Measurements from ENCODE around the gene MYO15B. TPM values are rescaled to one million over a fixed set of nuclear protein-coding genes. Genes with fewer than 3 reads are reported as not detected.

MYO15B gene
- polyA plus RNA-seq, 1 donor from 2014 or later, result 2.4 TPM

- Histone ChIP-seq H3K9me2 (ENCODE audit: insufficient read depth, low read length) (no peaks in the 10 kb centered on the region), H3K9ac (ENCODE audit: low read length) (no peak overlapping the region), H3F3A (ENCODE audit: insufficient read depth, low read length, poor library complexity, severe bottlenecking) (no peaks in the 10 kb centered on the region), H2AFZ (ENCODE audit: low read depth, low read length) (no peak overlapping the region), H4K20me1 (ENCODE audit: insufficient read depth) (no peaks in the 10 kb centered on the region), H3K27me3 (ENCODE audit: insufficient read depth, low read depth, low read length) (no peaks in the 10 kb centered on the region), H3K27ac (ENCODE audit: low read length) (no peak overlapping the region), H3K4me2 (ENCODE audit: low read length) (no peak overlapping the region), H3K9me3 (ENCODE audit: low read length) (no peaks in the 10 kb centered on the region), H3K36me3 (ENCODE audit: insufficient read depth, low read length) (peaks cover 4% of the 10 kb centered on the region), H3K79me2 (replicated peaks; ENCODE audit: insufficient read depth, low read length) (no peaks in the 10 kb centered on the region), H3K4me3 (ENCODE audit: low read length) (no peak overlapping the region)
- TF ChIP-seq RAD21 (conservative IDR thresholded peaks at IDR 0.05) (no peak), EZH2 (IDR thresholded peaks at IDR 0.05; ENCODE audit: borderline replicate concordance, insufficient read depth, low read length, poor library complexity, severe bottlenecking) (no peak), TAF1 (IDR thresholded peaks at IDR 0.05; ENCODE audit: low read depth) (no peak)
These were observed 63.3 kb downstream of the MYO15B start for GRCh38 chr17:75650874-75651273.

GRCh38 chr17:75652341-75652740, 64.7 kb downstream of the MYO15B start:
- no peak overlapping the region for H3K9ac ChIP-seq (ENCODE audit: low read length)

GRCh38 chr17:75652934-75653549, 65.4 kb downstream of the MYO15B start:
- H3K4me3 ChIP-seq (ENCODE audit: low read length), result no peak overlapping the region
- peaks cover 4% of the 10 kb centered on the region for H3K36me3 ChIP-seq (ENCODE audit: insufficient read depth, low read length)
- H3K4me2 ChIP-seq (ENCODE audit: low read length), result no peak overlapping the region
- no peaks in the 10 kb centered on the region for H3K9me2 ChIP-seq (ENCODE audit: insufficient read depth, low read length)
- no peak overlapping the region for H3K9ac ChIP-seq (ENCODE audit: low read length)
- H2AFZ ChIP-seq (ENCODE audit: low read depth, low read length), result no peak overlapping the region
- no peaks in the 10 kb centered on the region for H3K79me2 ChIP-seq (replicated peaks; ENCODE audit: insufficient read depth, low read length)
- TF ChIP-seq RAD21 (conservative IDR thresholded peaks at IDR 0.05) (peak; percentile 45), SMC3 (conservative IDR thresholded peaks at IDR 0.05; ENCODE audit: poor library complexity) (peak; percentile 45), POLR2AphosphoS5 (IDR thresholded peaks at IDR 0.05) (no peak), CTCF (IDR thresholded peaks at IDR 0.05; ENCODE audit: poor library complexity, severe bottlenecking) (peak; percentile 68)
- no peaks in the 10 kb centered on the region for H3K27me3 ChIP-seq (ENCODE audit: insufficient read depth, low read depth, low read length)
- no peak overlapping the region for H3K27ac ChIP-seq (ENCODE audit: low read length)
- no peaks in the 10 kb centered on the region for H3K9me3 ChIP-seq (ENCODE audit: low read length)
- H4K20me1 ChIP-seq (ENCODE audit: insufficient read depth), result no peaks in the 10 kb centered on the region
- no peaks in the 10 kb centered on the region for H3F3A ChIP-seq (ENCODE audit: insufficient read depth, low read length, poor library complexity, severe bottlenecking)

More at GRCh38 chr17:75652341-75652740, 64.7 kb downstream of the MYO15B start:
- H3K27ac ChIP-seq (ENCODE audit: low read length), result no peak overlapping the region
- TF ChIP-seq TAF1 (IDR thresholded peaks at IDR 0.05; ENCODE audit: low read depth) (no peak), SMC3 (conservative IDR thresholded peaks at IDR 0.05; ENCODE audit: poor library complexity) (no peak), EZH2 (IDR thresholded peaks at IDR 0.05; ENCODE audit: borderline replicate concordance, insufficient read depth, low read length, poor library complexity, severe bottlenecking) (no peak)
- H3K27me3 ChIP-seq (ENCODE audit: insufficient read depth, low read depth, low read length), result no peaks in the 10 kb centered on the region
- peaks cover 4% of the 10 kb centered on the region for H3K36me3 ChIP-seq (ENCODE audit: insufficient read depth, low read length)
- no peaks in the 10 kb centered on the region for H4K20me1 ChIP-seq (ENCODE audit: insufficient read depth)
- H3K9me3 ChIP-seq (ENCODE audit: low read length), result no peaks in the 10 kb centered on the region
- H3F3A ChIP-seq (ENCODE audit: insufficient read depth, low read length, poor library complexity, severe bottlenecking), result no peaks in the 10 kb centered on the region
- H3K4me3 ChIP-seq (ENCODE audit: low read length), result no peak overlapping the region
- no peaks in the 10 kb centered on the region for H3K9me2 ChIP-seq (ENCODE audit: insufficient read depth, low read length)
- no peak overlapping the region for H2AFZ ChIP-seq (ENCODE audit: low read depth, low read length)
- H3K79me2 ChIP-seq (replicated peaks; ENCODE audit: insufficient read depth, low read length), result no peaks in the 10 kb centered on the region
- no peak overlapping the region for H3K4me2 ChIP-seq (ENCODE audit: low read length)

GRCh38 chr17:75654176-75654575, 66.6 kb downstream of the MYO15B start:
- no peak overlapping the region for H3K4me3 ChIP-seq (ENCODE audit: low read length)
- H2AFZ ChIP-seq (ENCODE audit: low read depth, low read length), result no peak overlapping the region
- no peak overlapping the region for H3K4me2 ChIP-seq (ENCODE audit: low read length)
- no peaks in the 10 kb centered on the region for H3K9me2 ChIP-seq (ENCODE audit: insufficient read depth, low read length)
- peaks cover 8% of the 10 kb centered on the region for H3K36me3 ChIP-seq (ENCODE audit: insufficient read depth, low read length)
- H3K9ac ChIP-seq (ENCODE audit: low read length), result no peak overlapping the region
- H3F3A ChIP-seq (ENCODE audit: insufficient read depth, low read length, poor library complexity, severe bottlenecking), result no peaks in the 10 kb centered on the region
- H3K27ac ChIP-seq (ENCODE audit: low read length), result no peak overlapping the region
- H3K9me3 ChIP-seq (ENCODE audit: low read length), result no peaks in the 10 kb centered on the region
- H3K27me3 ChIP-seq (ENCODE audit: insufficient read depth, low read depth, low read length), result no peaks in the 10 kb centered on the region
- TF ChIP-seq POLR2AphosphoS5 (IDR thresholded peaks at IDR 0.05) (no peak), RAD21 (conservative IDR thresholded peaks at IDR 0.05) (no peak), MXI1 (conservative IDR thresholded peaks at IDR 0.05; ENCODE audit: poor library complexity, severe bottlenecking) (no peak), EP300 (conservative IDR thresholded peaks at IDR 0.05; ENCODE audit: poor library complexity, severe bottlenecking) (no peak), EZH2 (IDR thresholded peaks at IDR 0.05; ENCODE audit: borderline replicate concordance, insufficient read depth, low read length, poor library complexity, severe bottlenecking) (no peak), REST (IDR thresholded peaks at IDR 0.05; ENCODE audit: borderline replicate concordance) (no peak), TAF1 (IDR thresholded peaks at IDR 0.05; ENCODE audit: low read depth) (no peak), SMC3 (conservative IDR thresholded peaks at IDR 0.05; ENCODE audit: poor library complexity) (no peak), CTCF (IDR thresholded peaks at IDR 0.05; ENCODE audit: poor library complexity, severe bottlenecking) (no peak)
- no peaks in the 10 kb centered on the region for H4K20me1 ChIP-seq (ENCODE audit: insufficient read depth)
- H3K79me2 ChIP-seq (replicated peaks; ENCODE audit: insufficient read depth, low read length), result no peaks in the 10 kb centered on the region
